GM12878 (cell line): ENCODE measurements around the gene TIMP2. TPM values are rescaled to one million over a fixed set of nuclear protein-coding genes. Genes with fewer than 3 reads are reported as not detected.
"Not testable (repeated sequence)": the region's sequence is repeated elsewhere in the genome, so short reads cannot be mapped to it uniquely, and the experiment has no call there.

Experiments used
- ATAC-seq: fragments of 200-7000 bp; cut with Tn5 transposase; 3 replicates; pipeline ENCODE4 v1.9.1; 2020; ENCODE audit warnings: mild to moderate bottlenecking, moderate library complexity
- BruUV-seq: library from RNA; stranded (reverse); fragments of 400-500 nt; replicated peaks from 2 replicates; lab custom pipeline; 2021; lab: Mats Ljungman, UMichigan
- CTCF ChIA-PET: fragments of 300-600 bp; sonication (Branson Sonifier 250); formaldehyde crosslinking; extraction: SDS; loops from one replicate; lab custom pipeline; 2021; ENCODE audit warnings: inconsistent platforms; lab: Yijun Ruan, JAX
- POLR2A ChIA-PET: fragments of 350-600 bp; formaldehyde crosslinking; extraction: SDS; loops from one replicate; lab custom pipeline; 2021; ENCODE audit warnings: inconsistent platforms; lab: Charles Lee
- RAD21 ChIA-PET: fragments of 300-600 bp; sonication (Branson Sonifier 250); formaldehyde crosslinking; loops from one replicate; lab custom pipeline; 2023; ENCODE audit warnings: antibody characterized with exemption; ENCODE audit not compliant: unreplicated experiment; lab: Charles Lee
- SMC1A ChIA-PET: fragments of 300-600 bp; sonication (Branson Sonifier 250); formaldehyde crosslinking; loops from one replicate; lab custom pipeline; 2023; ENCODE audit not compliant: unreplicated experiment, uncharacterized antibody; lab: Charles Lee
- DNase-seq: peaks from one replicate; pipeline ENCODE4 v3.0.0-alpha.2; 2011; ENCODE audit warnings: low read depth, low spot score
- FAIRE-seq: peaks from 3 replicates; lab custom pipeline; 2011; peaks lifted over from hg19 to GRCh38; lab: Jason Lieb, UNC
- H2AFZ ChIP-seq: 2 replicates; pipeline ENCODE4 v1.6.0; 2011; ENCODE audit warnings: low read depth, low read length, control low read depth; ENCODE audit not compliant: control insufficient read depth
- H3K27ac ChIP-seq: 2 replicates; pipeline ENCODE4 v1.5.1; 2011; ENCODE audit warnings: control low read depth; ENCODE audit not compliant: control insufficient read depth, insufficient read depth
- H3K27me3 ChIP-seq, 2 experiments: replicated peaks in 1 of 2; 2 replicates each; pipeline versions ENCODE4 v1.6.0 to v1.6.1; 2011; ENCODE audit warnings: low read length in 1 of 2; ENCODE audit not compliant: control insufficient read depth in 2 of 2, insufficient read depth in 2 of 2
- H3K36me3 ChIP-seq, 2 experiments: 2 replicates each; pipeline ENCODE4 v1.5.1; 2011; ENCODE audit warnings: low read length in 1 of 2; ENCODE audit not compliant: control insufficient read depth in 2 of 2, insufficient read depth in 2 of 2
- H3K4me1 ChIP-seq: 2 replicates; pipeline ENCODE4 v1.6.1; 2011; ENCODE audit warnings: mild to moderate bottlenecking, low read length, moderate library complexity, mixed read lengths; ENCODE audit not compliant: control insufficient read depth, insufficient read depth
- H3K4me2 ChIP-seq: 2 replicates; pipeline ENCODE4 v1.6.0; 2011; ENCODE audit warnings: control low read depth; ENCODE audit not compliant: control insufficient read depth, insufficient read depth
- H3K4me3 ChIP-seq: fragments of 200-600 bp; sonication (generic); 2 replicates; pipeline ENCODE4 v1.5.1; 2016
- H3K79me2 ChIP-seq: 2 replicates; pipeline ENCODE4 v1.6.0; 2011; ENCODE audit warnings: low read length; ENCODE audit not compliant: control insufficient read depth, insufficient read depth
- H3K9ac ChIP-seq: 2 replicates; pipeline ENCODE4 v1.8.0; 2011; ENCODE audit warnings: low read length, control low read depth, mixed read lengths; ENCODE audit not compliant: control insufficient read depth, insufficient read depth
- H3K9me3 ChIP-seq: replicated peaks from 3 replicates; pipeline ENCODE4 v1.5.1; 2011; ENCODE audit warnings: mild to moderate bottlenecking, low read length; ENCODE audit not compliant: control insufficient read depth, insufficient read depth
- H4K20me1 ChIP-seq: 2 replicates; pipeline ENCODE4 v1.6.0; 2011; ENCODE audit not compliant: control insufficient read depth, insufficient read depth
- SPI1 ChIP-seq: IDR thresholded peaks from 2 replicates; pipeline ENCODE4 v1.6.1; 2011; ENCODE audit warnings: low read depth, mild to moderate bottlenecking, low read length, moderate library complexity, borderline replicate concordance; ENCODE audit not compliant: insufficient read depth
- ZSCAN29 ChIP-seq: fragments of 450-650 bp; IDR thresholded peaks from 2 replicates; pipeline ENCODE4 v1.6.1; 2017; ENCODE audit warnings: mild to moderate bottlenecking, moderate library complexity
- WGBS: methylation state at CpG from one replicate; pipeline ENCODE4 v1.1.6; 2016; ENCODE audit warnings: low lambda C conversion rate; ENCODE audit not compliant: insufficient replicate concordance, insufficient coverage; ENCODE audit errors: missing lambda C conversion rate; 5-methylcytosine and 5-hydroxymethylcytosine counted together
- in situ Hi-C: fragments of 300-500 bp; cut with MboI; formaldehyde crosslinking; loops from 9 replicates; pipeline ENCODE4 v1.14.3; 2018; ENCODE audit warnings: mixed read lengths
- intact Hi-C: fragments of 100-400 bp; cut with micrococcal nuclease; formaldehyde crosslinking; loops from one replicate; pipeline ENCODE4 v1.14.2; 2022; ENCODE audit not compliant: unreplicated experiment
- polyA plus RNA-seq, 11 experiments: library from polyadenylated mRNA; depleted of rRNA in 4 of 11; unstranded in 6 of 11; stranded (reverse) in 5 of 11; fragments of >200 nt; fragmentation: Nextera tagmentation in 4 of 11; fragmentation: Illumina TruSeq in 1 of 11; extraction: Ambion mirVana in 4 of 11; extraction: Trizol in 1 of 11; gene quantifications; 1 replicate in 1 of 11; 2 replicates in 10 of 11; pipeline versions ENCODE4 v1.2.1 to v1.2.3, GENCODE V29; 2011 to 2016; ENCODE audit warnings: inconsistent platforms in 2 of 11, missing spikeins in 2 of 11, low read depth in 1 of 11
- total RNA-seq, 4 experiments: library from RNA; depleted of rRNA in 3 of 4; stranded (reverse); fragments of >200 nt in 3 of 4; fragmentation: Illumina TruSeq in 1 of 4; extraction: Trizol in 1 of 4; gene quantifications; 2 replicates each; pipeline versions ENCODE4 v1.2.1 to v1.2.3, GENCODE V29; 2013 to 2021

The TIMP2 gene
- total and polyA plus RNA-seq, 10 of the 15 experiments (the other 5 are each of a cell fraction or from before 2014, with no cell fraction given), result 0.03 to 0.41 (median 0.04) TPM; not detected in 7

DNA sequence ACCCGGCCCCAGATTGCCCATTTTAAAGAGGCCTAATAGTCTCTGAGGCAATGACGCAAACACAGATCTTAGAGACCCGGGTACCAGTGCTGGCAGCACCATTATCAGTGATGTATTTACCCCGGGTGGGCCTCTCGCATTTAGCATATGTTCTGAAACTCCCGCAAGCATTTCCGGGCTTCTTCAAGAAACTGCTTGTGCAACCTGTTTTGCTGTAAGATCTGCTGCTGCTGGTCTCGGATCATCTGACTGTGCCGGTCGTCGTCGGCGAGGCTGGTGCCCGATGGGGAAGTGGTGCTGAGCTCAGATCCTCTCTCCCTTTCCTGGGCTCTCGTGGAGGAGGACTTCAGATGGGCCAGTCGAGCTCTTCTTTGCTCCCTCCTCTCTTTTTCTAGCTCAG lies 34.7 kb downstream of the TIMP2 start:
- H2AFZ ChIP-seq, result no peak overlapping the region; the same call in 1 of the 2 replicates
- TF ChIP-seq SPI1 (peak; percentile 54; the same call in 1 of the 2 replicates), ZSCAN29 (no peak)
- H3K4me1 ChIP-seq, result peaks cover 25% of the 10 kb centered on the region
- no peaks in the 10 kb centered on the region for H3K79me2 ChIP-seq
- CTCF ChIA-PET, result interaction anchor here (0.8 to 1.4 kb wide), 3 partner anchors 14 to 81 kb away, joined by 3 to 4 read pairs (median 3); no protein-coding TSS in a partner anchor
- WGBS, result 85% methylated on average over 16 of the region's 16 CpGs
- POLR2A ChIA-PET, result no interaction called here
- H3K9ac ChIP-seq, result no peak overlapping the region
- FAIRE-seq (no peak), ATAC-seq (peak; percentile 41), DNase-seq (no peak)
- no peak overlapping the region for H3K27ac ChIP-seq
- in situ Hi-C loops (no loop called here), intact Hi-C loops (no loop called here)
- no peaks in the 10 kb centered on the region; a peak in 1 of 4 replicates for H3K27me3 ChIP-seq
- no peaks in the 10 kb centered on the region for H4K20me1 ChIP-seq
- RAD21 ChIA-PET, result interaction anchor here (0.6 kb wide), 1 partner anchor 81 kb away, joined by 3 read pairs; no protein-coding TSS in a partner anchor
- BruUV-seq, result no TSS peak
- H3K36me3 ChIP-seq, result no peaks in the 10 kb centered on the region
- H3K4me3 ChIP-seq, result no peak overlapping the region
- H3K4me2 ChIP-seq, result peak overlapping the region; percentile 86
- no peaks in the 10 kb centered on the region for H3K9me3 ChIP-seq
- SMC1A ChIA-PET, result interaction anchor here (0.6 to 1.4 kb wide), 2 partner anchors 9 to 852 kb away, joined by 3 read pairs; no protein-coding TSS in a partner anchor

DNA sequence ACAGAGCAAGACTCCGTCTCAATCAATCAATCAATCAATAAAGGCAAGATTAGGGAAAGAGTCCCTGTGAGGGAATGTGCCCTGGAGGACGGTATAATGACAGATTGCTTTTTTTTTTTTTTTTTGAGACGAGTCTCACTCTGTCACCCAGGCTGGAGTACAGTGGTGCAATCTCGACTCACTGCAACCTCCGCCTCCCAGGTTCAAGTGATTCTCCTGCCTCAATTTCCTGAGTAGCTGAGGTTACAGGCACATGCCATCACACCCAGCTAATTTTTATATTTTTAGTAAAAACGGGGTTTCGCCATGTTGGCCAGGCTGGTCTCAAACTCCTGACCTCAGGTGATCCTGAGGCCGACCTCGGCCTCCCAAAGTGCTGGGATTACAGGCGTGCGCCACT lies 35.1 kb downstream of the TIMP2 start:
- 74% methylated on average over 8 of the region's 11 CpGs for WGBS
- H3K36me3 ChIP-seq, FAIRE-seq, POLR2A ChIA-PET, intact Hi-C loops, H3K27me3 ChIP-seq, H2AFZ ChIP-seq, H4K20me1 ChIP-seq, H3K9me3 ChIP-seq, H3K79me2 ChIP-seq, H3K4me3 ChIP-seq, ATAC-seq, BruUV-seq, DNase-seq, in situ Hi-C loops, H3K27ac ChIP-seq, H3K9ac ChIP-seq: not testable (repeated sequence)
- ChIA-PET CTCF (interaction anchor here (1.4 kb wide), 2 partner anchors 14 to 82 kb away, joined by 3 to 4 read pairs; no protein-coding TSS in a partner anchor), RAD21 (interaction anchor here (0.6 kb wide), 1 partner anchor 81 kb away, joined by 3 read pairs; no protein-coding TSS in a partner anchor), SMC1A (interaction anchor here (0.6 to 1.4 kb wide), 2 partner anchors 10 to 852 kb away, joined by 3 read pairs; no protein-coding TSS in a partner anchor)
- Histone ChIP-seq H3K4me2 (peak overlapping the region; percentile 86), H3K4me1 (peaks cover 25% of the 10 kb centered on the region)
